Measurements from ENCODE around the gene AZIN2. TPM values are rescaled to one million over a fixed set of nuclear protein-coding genes. Genes with fewer than 3 reads are reported as not detected.
"Not testable (repeated sequence)": the region's sequence is repeated elsewhere in the genome, so short reads cannot be mapped to it uniquely, and the experiment has no call there.

AZIN2 gene
- total RNA-seq, 1 donor from 2014 or later = 1.9 TPM

DNA sequence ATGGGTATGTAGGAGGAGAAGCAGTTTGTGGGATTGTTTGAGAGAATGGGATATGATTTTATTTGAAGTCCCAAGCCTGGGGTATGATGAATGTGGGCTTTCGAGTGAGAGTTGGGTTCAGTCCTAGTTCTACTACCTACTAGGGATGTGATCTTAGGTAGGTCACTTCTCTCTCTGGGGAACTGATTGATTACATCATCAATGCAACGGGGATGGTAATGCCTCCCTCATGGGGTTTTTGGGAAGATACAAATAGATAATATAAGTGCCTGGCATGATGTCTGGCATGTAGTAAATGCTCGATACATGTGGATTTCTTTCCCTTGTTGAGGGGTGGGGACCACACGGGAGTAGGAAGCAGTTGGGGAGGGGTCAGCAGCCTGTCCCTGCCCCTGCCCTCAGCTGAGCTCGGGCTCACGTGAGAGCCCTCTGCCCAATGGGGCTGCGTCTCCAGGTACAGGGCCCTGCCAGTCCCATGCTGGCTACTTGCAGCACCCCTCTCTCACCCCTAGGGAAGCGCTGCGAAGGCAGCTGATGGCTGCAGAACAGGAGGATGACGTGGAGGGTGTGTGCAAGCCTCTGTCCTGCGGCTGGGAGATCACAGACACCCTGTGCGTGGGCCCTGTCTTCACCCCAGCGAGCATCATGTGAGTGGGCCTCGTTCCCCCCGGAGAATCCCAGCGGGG, 38.7 kb downstream of the AZIN2 start:
- intact Hi-C loops (cut with DNase I) = no loop called here
- ATAC-seq (ENCODE audit: poor library complexity) (no peak), DNase-seq (no peak)

DNA sequence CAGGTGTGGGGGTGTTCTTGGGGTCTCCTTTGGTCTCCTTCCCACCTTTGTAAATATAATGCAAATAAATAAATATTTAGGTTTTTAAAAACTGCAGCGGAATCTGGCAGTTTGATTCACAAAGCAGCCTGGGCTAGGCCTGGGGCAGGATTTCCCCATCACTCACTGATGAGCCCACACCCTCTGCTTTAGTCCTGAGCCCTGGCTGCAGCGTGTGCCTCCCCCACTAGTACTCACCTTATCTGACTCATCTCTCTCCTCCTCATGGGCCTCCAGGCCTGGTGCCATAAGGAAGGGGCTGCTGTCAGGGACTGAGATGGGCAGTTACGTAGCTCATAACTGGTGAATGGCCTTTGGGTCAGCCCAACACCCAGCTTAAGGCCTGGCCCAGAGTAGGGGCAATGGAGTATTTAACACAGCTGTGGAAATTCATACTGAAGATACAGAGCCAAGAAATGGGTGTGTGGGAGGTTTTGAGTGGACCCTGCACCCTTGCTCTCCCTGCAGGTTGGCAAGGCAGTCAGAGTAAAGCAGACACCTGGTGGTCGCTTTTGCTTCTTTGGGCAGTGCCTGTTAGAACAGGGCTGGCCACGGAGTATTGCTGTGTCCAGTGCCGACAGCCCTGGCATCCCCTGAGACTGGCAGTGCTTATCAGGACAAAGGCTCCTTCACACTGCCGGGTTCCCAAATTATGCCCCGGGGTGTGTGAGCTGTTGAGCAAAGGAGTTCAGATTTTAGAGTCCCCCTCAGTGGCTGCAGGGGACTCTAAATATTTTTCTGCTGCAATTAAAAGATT, 39.7 kb downstream of the AZIN2 start:
- intact Hi-C loops (cut with DNase I) = no loop called here
- ATAC-seq (ENCODE audit: poor library complexity) = no peak

DNA sequence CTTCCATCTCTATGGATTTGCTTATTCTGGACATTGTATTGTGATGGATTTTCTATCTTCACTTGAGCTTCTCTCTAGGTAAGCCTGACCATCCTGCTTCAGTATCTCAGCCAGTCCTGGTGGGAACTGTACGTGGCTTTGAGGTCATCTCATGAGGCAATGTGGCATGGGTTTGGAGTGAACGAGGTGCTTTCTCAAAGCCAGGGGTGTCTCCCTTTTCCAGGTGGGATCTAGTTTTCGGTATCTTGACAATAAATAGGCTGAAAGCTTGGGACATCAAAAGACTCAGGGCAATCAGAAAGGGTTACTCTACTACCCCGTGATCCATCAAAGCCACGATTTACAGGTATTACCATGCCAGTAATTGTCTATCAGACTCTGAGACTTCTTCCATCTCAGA, 40.8 kb downstream of the AZIN2 start:
- intact Hi-C loops (cut with DNase I) = no loop called here
- no peak for DNase-seq
- ATAC-seq (ENCODE audit: poor library complexity) = no peak

More for the DNA sequence above, 39.7 kb downstream of the AZIN2 start:
- no peak for DNase-seq

DNA sequence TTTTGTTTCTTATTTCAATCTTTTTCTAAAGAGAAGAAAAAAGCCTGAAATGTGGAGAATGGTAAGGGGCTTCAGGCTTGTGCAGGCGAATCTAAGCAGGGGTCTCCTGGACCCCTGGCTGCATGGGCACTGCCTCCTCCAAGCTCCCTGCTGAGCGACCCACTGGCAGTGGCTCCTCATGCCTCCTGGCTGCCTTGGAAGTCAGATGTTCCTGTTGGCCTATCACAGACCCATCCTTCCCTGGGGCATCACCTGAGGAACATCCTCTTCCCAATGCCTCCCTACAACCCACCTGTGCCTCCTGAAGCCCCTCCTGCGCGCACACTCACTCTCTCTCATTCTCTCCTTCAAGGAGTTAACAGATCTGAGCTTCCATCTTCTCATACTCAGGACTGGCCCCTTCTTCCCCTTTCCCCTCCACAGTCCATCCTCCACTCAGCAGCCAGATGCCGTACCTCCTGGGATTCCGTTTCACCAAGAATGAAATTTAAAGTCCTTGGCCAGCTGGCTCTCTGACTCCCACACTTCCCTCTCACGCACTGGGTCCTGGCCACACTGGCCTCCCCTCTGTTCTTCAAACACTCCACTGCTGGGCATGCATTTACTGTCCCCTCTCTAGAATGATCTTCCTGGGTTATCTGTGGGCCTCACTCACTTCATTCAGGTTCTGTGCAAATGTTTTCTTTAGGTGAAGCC, 41.7 kb downstream of the AZIN2 start:
- ATAC-seq (ENCODE audit: poor library complexity) (no peak), DNase-seq (no peak)
- intact Hi-C loops (cut with DNase I) = no loop called here

DNA sequence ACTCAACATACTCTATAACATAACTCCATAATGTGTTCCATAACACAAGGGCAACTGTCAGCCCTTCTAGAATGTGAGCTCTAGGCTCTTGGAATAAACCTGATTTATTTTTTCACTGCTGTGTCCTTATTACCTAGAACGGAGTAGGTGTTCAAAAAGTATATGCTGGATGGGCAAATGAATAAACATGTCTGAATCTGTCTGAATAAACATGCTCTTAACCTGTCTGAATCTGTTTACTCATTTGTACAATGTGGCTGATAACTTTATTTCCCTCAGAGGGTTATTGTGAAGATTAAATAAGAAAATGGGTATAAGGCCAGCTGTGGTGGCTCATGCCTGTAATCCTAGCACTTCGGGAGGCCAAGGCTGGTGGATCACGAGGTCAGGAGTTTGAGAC, 42.3 kb downstream of the AZIN2 start:
- intact Hi-C loops (cut with DNase I) = no loop called here
- DNase-seq (no peak), ATAC-seq (ENCODE audit: poor library complexity) (no peak)

DNA sequence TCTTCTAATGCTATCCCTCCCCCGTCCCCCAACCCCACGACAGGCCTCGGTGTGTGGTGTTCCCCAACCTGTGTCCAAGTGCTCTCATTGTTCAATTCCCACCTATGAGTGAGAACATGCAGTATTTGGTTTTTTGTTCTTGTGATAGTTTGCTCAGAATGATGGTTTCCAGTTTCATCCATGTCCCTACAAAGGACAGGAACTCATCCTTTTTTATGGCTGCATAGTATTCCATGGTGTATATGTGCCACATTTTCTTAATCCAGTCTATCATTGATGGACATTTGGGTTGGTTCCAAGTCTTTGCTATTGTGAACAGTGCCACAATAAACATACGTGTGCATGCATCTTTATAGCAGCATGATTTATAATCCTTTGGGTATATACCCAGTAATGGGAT, 43.7 kb downstream of the AZIN2 start:
- DNase-seq; ATAC-seq (ENCODE audit: poor library complexity): not testable (repeated sequence)
- intact Hi-C loops (cut with DNase I) = loop anchor here (5.0 kb wide), 1 partner anchor 133 kb away; the partner anchor contains the start of gene ZNF362

DNA sequence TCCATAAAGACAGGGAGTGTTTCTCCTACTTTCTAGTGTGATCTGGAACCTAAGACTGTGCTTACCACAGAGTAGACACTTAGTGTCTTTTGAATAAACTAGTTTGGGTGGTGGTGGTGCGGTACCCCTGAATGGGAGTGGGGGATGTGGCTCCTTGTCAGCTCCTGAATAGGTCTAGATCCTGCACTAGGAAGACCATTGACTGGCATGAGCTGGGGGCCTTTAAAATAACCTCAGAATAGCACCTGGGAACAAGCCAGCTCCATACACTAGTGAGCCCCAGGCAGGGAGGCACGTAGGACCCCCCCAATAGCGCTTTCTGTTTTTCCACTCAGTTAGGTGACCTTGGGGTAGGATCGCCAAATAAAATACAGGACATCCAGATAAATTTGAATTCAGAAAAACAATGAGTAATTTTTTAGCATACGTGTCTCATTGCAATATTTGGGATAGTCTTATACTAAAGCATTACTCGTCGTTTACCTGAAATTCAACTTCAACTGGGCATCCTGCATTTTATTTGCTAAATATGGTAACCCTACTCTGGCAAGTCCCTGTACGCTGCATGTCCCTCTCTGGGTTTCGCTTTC, 45.6 kb downstream of the AZIN2 start:
- intact Hi-C loops (cut with DNase I) = loop anchor here (5.0 kb wide), 1 partner anchor 131 kb away; the partner anchor contains the start of gene ZNF362
- DNase-seq = no peak
- no peak for ATAC-seq (ENCODE audit: poor library complexity)

DNA sequence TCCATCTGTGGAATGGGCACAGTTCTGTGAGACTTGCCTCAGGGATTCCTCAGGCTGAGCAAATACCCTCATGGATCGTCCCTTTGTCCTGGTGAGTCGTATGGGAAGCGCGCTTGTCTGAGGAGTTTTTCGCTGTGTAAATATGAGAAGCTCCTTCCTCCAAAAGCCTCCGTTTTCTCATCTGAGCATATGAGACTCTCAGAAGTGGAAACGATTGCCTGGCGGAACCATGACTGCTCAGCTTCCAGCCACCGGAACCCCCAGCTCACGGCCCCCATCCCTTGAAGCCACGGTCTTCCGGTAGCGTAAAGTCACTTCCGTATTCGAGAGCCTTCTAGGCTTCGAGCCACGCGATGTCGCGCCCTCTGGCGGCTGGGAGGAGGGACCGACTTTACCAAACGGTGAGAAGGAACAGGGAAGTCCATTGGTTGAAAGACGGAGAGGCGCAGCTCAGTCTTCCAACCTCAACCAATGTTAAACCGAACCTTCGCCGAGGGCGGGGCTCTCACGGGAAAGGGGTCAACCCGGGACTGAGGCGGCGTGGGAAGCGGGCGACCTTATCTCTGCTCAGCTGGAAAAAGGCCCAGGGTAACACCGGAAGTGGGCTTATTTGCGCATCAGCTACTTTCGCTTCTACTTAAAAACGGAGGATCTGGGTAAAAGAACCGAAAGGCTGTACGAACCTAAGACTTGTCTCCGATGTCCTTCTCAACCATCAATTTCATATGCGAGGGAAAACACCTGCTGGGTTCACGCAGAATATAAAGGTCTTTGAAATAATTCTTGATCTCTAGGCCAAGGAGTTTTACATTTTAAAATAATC, 46.3 kb downstream of the AZIN2 start:
- intact Hi-C loops (cut with DNase I) = loop anchor here (5.0 kb wide), 1 partner anchor 130 kb away; the partner anchor contains the start of gene ZNF362
- peak; percentile 99 for ATAC-seq (ENCODE audit: poor library complexity)
- DNase-seq = peak; percentile 99

DNA sequence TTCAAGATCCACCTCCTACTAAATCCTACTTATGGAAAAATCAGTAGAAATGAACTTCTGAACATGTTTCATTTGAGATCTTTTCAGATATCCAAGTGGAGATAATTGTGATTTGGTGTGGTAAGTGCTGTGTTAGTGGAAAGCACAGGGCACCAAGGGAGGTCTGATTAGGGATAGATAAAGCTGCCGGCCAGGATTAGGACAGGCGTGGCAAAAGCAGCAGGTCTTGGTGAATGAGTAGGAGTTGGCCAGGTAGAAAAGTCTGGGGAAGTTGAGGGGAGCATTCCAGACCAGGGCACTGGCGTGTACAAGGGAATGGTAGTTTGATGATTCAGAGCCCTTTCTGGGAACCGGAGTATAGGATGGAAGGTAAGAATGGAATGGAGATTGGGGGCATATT, 47.8 kb downstream of the AZIN2 start:
- DNase-seq (no peak), ATAC-seq (ENCODE audit: poor library complexity) (no peak)
- intact Hi-C loops (cut with DNase I) = loop anchor here (5.0 kb wide), 1 partner anchor 129 kb away; the partner anchor contains the start of gene ZNF362

DNA sequence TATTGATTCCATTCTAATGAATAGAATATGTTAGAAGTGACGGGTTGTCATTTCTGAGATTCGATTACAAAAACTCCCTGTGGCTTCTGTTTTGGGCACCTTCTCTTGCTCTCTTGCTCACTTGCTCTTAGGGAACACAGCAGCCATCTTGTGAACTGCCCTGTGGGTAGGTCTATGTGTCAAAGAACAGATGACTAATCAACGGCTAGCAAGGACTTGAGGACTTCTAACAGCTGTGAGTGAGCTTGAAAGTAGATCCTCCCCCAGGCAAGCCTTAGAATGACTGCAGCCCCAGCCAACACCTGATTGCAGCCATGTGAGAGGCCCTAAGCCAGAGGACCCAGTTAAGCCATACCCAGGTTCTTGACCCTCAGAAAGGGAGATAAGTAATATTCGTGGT, 49.3 kb downstream of the AZIN2 start:
- DNase-seq = no peak
- no peak for ATAC-seq (ENCODE audit: poor library complexity)
- intact Hi-C loops (cut with DNase I) = no loop called here

DNA sequence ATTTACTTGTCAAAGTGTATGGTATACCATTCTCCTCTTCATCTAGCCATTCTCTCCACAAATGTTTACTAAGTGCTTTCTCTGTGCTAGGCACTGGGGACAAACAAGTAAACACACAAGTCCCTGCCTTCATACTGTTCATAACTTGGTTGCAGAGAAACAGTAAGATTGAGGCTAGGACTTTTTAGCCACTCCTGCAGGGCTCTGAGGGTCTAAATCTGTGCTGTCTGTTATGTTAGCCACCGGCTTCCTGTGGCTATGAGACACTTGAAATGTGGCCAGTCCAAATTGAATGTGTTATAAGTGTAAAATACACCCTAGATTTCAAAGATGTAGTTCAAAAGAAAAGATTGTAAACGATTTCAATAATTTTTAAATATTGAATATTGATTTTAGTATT, 50.2 kb downstream of the AZIN2 start:
- DNase-seq (no peak), ATAC-seq (ENCODE audit: poor library complexity) (no peak)
- intact Hi-C loops (cut with DNase I) = no loop called here

DNA sequence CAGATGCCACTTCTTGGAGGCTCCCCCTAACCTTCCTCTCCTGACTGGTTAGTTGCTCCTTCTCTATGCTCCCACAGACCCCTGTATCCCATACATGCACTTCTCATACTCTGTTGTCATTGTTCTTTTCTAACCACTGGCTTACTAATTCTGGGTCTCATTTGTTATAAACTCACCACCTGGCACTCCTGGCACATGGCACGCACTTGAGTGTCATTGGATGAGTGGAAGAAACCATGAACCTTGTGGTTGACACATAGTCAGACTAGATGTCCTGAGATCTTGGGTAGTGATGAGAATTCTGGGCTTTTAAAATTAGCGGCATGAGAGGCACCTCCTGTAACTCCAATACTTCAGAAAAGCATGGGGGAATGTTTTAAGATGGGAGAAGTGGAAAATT, 51.6 kb downstream of the AZIN2 start:
- intact Hi-C loops (cut with DNase I) = no loop called here
- ATAC-seq (ENCODE audit: poor library complexity) = no peak
- no peak for DNase-seq

DNA sequence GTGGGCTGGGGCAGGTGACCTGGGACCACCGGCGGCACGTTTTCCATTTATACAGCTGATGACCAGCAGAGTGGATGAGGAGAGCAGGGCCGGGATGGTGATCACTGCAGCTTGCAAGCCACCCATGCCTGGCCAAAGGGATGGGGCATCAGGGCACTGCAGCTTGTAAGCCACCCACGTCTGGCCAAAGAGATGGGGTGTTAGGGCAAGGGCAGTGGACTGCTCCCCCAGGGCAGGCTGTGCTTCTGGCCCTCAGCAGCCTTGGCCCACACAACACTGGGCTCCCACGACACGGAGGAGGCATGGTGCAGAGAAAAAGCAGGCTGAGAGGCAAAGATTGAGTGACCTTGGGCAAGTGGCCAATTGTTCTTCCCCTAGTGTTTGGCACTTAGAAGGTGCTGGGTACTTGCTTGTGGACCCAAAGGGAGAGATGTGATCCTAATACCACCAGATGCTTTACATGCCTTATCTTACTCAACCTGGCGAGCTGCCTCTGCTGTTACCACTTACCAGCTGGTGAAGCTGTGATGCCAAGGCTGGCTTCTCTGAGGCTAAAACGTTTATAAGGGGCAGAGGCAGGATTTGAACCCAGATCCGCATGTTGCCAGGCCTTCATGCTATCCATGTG, 52.6 kb downstream of the AZIN2 start:
- DNase-seq (no peak), ATAC-seq (ENCODE audit: poor library complexity) (no peak)
- intact Hi-C loops (cut with DNase I) = no loop called here

DNA sequence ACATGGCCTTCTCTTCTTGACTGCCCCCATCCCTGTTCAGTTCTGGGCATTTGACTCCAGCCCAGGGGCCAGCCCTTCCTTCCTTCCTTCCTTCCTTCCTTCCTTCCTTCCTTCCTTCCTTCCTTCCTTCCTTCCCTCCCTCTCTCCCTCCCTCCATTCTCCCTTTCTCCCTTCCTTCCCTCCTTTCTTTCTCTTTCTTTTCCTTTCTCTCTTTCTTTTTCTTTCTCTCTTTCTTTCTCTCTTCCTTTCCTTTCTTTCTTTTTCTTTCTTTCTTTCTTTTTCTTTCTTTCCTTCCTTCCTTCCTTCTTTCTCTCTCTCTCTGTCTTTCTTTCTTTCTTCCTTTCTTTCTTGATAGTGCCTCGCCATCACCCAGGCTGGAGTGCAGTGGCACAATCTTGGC, 55.1 kb downstream of the AZIN2 start:
- DNase-seq; intact Hi-C loops (cut with DNase I); ATAC-seq (ENCODE audit: poor library complexity): not testable (repeated sequence)

DNA sequence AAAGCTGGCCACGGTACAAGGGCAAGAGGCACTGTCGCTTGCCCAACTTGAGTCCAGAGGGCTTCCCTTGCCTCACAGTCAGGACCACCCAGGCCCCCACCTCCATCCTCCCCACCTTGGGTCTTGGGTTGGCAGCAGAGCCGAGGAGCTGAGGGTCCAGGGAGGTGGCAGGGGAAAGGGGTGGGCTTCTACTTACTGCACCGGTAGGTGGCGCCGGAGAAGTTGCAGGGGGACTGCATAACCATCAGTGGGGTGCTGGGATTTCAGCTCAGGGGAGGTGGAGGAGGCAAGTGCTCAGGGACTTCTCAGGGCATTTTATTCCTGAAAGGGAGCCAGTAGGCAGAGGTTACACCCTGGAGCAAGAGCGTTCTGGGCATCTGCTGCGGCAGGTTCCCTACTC, 56.8 kb downstream of the AZIN2 start:
- ATAC-seq (ENCODE audit: poor library complexity) (peak; percentile 47), DNase-seq (no peak)

DNA sequence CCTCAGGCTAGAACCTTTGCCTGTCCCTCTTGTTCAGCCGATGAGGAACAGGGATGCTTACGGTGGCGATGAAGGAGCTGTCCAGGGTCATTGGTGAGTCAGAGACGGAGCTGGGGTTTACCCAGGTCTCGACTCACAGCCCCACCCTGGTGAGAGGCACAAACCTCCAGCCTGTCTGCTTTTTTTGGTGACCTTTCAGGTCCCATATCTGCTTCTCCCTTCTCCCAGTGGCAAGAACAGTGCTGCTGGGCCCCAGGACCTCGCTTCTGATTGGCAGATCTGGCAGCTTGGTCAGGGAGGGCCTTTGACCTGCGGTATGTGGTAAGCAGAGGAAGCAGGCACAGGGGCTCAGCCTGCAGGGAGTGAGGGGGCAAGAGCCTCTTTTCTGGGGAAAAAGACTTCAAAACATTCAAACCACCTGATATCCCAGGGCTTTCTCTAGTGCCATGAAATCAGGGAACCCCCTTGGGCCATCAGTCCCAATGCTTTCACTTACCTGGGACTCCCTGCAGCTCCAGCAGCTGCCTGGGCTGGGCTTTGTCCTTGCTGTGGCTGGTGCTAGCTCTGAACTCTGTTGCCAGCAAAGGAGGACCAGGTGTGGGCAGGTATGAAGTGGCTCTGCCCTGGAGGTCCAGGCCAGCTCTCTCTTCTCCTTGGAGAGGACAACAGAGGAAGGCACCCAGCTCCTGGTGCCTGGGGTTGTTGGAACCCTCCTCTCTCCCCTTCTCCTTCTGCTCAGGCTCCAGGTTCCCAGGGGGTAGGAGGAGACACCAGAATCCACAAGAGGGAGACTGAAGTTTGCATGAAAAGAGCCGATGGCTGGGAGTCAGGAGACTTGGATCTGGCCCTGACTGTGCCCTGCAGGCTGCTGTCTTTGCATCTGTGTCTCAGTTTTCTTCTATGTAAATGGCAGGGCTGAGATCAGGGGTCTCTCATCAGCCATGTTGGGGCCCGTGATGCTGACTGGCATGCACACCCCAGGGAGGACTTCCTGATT, 59.5 kb downstream of the AZIN2 start:
- intact Hi-C loops (cut with DNase I) = no loop called here
- no peak for DNase-seq
- no peak for ATAC-seq (ENCODE audit: poor library complexity)

More for the DNA sequence above, 56.8 kb downstream of the AZIN2 start:
- intact Hi-C loops (cut with DNase I) = no loop called here

DNA sequence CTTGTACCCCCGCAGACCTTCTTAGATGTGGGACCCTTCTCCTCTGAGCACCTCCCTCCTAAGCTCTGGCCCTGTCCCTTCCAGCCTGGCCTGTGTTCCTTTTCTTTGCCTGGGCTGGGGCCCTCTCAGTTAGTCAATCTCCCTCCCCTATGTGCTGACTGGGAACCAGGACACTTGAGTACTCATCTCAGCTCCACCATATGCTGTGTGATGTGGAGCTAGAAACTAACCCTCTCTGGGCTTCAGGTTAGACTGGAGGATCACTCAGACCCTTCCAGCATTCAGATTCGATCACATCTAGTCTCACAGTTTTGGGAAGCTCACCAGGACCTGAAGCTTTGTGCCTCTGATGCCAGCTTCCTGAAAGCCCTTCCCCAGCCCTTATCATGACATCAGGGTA, 60.3 kb downstream of the AZIN2 start:
- intact Hi-C loops (cut with DNase I) = no loop called here
- no peak for DNase-seq
- ATAC-seq (ENCODE audit: poor library complexity) = no peak
